ENCODE results near the gene LACRT.

- peak; percentile 8; the same call in 1 of the 2 replicates for TF ChIP-seq CTCF (IDR thresholded peaks at IDR 0.05)
- TF ChIP-seq ZFX (IDR thresholded peaks at IDR 0.05; ENCODE audit: borderline replicate concordance) = no peak
Observed at GRCh38 chr12:54601841-54602240, 32.9 kb downstream of the LACRT start.
